Vagina (tissue), 2 donors: ENCODE results near the gene PDE11A. TPM values are rescaled to one million over a fixed set of nuclear protein-coding genes. Genes with fewer than 3 reads are reported as not detected.

Experiments used
- DNase-seq, 2 donors: peaks; one replicate each; pipeline ENCODE4 v3.0.0-alpha.2; 2017; ENCODE audit errors: extremely low spot score in 2 of 2
- H3K27ac ChIP-seq: fragments of 200-600 bp; sonication (generic); one replicate; pipeline ENCODE4 v1.5.1; 2019
- H3K27me3 ChIP-seq: fragments of 200-600 bp; sonication (generic); one replicate; pipeline ENCODE4 v1.5.1; 2019
- H3K36me3 ChIP-seq, 2 donors: fragments of 200-600 bp; sonication (generic); one replicate each; pipeline ENCODE4 v1.5.1; 2017 to 2019
- H3K4me1 ChIP-seq: fragments of 200-600 bp; sonication (generic); one replicate; pipeline ENCODE4 v1.5.1; 2019
- H3K4me3 ChIP-seq, 2 donors: fragments of 200-600 bp; sonication (generic); 1 replicate in 1 of 2; 2 replicates in 1 of 2; pipeline ENCODE4 v1.5.1; 2016 to 2019
- H3K9me3 ChIP-seq: fragments of 200-600 bp; sonication (generic); one replicate; pipeline ENCODE4 v1.5.1; 2019
- POLR2A ChIP-seq, 2 donors: fragments of 450-650 bp; IDR thresholded peaks; one replicate each; pipeline ENCODE4 v1.6.1; 2017; ENCODE audit warnings: antibody characterized with exemption in 2 of 2, mild to moderate bottlenecking in 2 of 2, moderate library complexity in 2 of 2
- POLR2AphosphoS5 ChIP-seq, 2 donors: sonication (generic); formaldehyde crosslinking; IDR thresholded peaks; one replicate each; pipeline ENCODE4 v1.9.0; 2017; ENCODE audit warnings: antibody characterized with exemption in 2 of 2, mild to moderate bottlenecking in 2 of 2, low read depth in 1 of 2; ENCODE audit not compliant: insufficient read depth in 1 of 2
- intact Hi-C: fragments of 100-400 bp; cut with DNase I; formaldehyde crosslinking; loops from one replicate; pipeline ENCODE4 v1.15.1; 2023
- total RNA-seq: library from RNA; depleted of rRNA; stranded (reverse); fragments of >200 nt; gene quantifications from one replicate; pipeline ENCODE4 v1.2.3, GENCODE V29; 2016
- TF ChIP-seq, protein P1 (sequence below), 3 experiments: fragments of 450-650 bp in 2 of 3; fragments of 200-600 bp in 1 of 3; sonication (generic) in 1 of 3; IDR thresholded peaks; one replicate each; pipeline ENCODE4 v1.5.1; 2017 to 2019; ENCODE audit warnings: antibody characterized with exemption in 3 of 3, mild to moderate bottlenecking in 2 of 3, moderate library complexity in 2 of 3

PDE11A gene
- total RNA-seq, 1 donor from 2014 or later, result 0.25 TPM

DNA sequence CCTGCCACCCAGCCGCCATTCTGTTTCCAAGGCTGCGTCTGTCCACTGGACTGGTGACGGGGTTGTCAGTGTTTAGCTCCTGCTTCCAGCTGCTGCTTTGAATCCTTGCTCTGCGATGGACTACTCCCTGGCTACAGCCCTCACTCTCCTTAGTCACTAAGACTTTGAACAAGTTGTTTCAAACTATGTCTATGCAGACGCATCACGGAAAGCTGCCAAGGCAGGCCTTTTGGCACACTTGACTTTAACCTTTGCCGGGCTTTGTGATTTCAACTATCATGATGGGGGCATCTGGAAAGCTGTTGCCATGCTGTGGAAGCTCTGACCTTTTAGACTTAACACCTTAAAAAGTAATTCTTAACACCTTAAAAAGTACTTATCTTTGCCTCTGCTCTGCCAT is 54.4 kb downstream of the PDE11A start:
- Histone ChIP-seq H3K4me1 (no peaks in the 10 kb centered on the region), H3K27ac (no peak overlapping the region), H3K4me3 (no peak overlapping the region), H3K9me3 (no peaks in the 10 kb centered on the region), H3K36me3 (no peaks in the 10 kb centered on the region), H3K27me3 (no peaks in the 10 kb centered on the region)
- no peak for DNase-seq
- TF ChIP-seq POLR2AphosphoS5 (IDR thresholded peaks at IDR 0.05; ENCODE audit: insufficient read depth in 1 of 2, low read depth in 1 of 2) (no peak), POLR2A (IDR thresholded peaks at IDR 0.05) (no peak)
- TF ChIP-seq, protein P1, sequence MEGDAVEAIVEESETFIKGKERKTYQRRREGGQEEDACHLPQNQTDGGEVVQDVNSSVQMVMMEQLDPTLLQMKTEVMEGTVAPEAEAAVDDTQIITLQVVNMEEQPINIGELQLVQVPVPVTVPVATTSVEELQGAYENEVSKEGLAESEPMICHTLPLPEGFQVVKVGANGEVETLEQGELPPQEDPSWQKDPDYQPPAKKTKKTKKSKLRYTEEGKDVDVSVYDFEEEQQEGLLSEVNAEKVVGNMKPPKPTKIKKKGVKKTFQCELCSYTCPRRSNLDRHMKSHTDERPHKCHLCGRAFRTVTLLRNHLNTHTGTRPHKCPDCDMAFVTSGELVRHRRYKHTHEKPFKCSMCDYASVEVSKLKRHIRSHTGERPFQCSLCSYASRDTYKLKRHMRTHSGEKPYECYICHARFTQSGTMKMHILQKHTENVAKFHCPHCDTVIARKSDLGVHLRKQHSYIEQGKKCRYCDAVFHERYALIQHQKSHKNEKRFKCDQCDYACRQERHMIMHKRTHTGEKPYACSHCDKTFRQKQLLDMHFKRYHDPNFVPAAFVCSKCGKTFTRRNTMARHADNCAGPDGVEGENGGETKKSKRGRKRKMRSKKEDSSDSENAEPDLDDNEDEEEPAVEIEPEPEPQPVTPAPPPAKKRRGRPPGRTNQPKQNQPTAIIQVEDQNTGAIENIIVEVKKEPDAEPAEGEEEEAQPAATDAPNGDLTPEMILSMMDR (IDR thresholded peaks at IDR 0.05), result no peak
- intact Hi-C loops, result no loop called here

DNA sequence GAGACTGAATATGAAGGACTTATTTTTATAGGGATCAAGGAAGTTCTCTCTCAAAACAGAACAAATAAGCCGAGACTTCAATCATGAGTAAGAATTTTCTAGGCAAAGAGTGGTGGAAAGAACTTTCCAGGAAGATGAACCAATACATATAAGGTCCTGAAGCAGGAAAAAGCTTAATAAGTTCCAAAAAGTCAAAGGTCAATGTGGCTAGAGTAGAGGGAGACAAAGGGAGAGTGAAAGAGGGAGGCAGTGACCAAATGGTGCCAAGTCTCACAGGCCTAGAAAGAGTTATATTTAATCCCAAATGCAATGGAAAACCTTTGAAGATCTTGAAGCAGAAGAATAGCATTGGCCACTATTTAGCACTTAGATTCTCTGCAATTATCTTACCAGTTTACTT is 56.0 kb downstream of the PDE11A start:
- Histone ChIP-seq H3K4me3 (no peak overlapping the region), H3K9me3 (no peaks in the 10 kb centered on the region), H3K36me3 (no peaks in the 10 kb centered on the region), H3K27ac (no peak overlapping the region), H3K27me3 (no peaks in the 10 kb centered on the region), H3K4me1 (no peaks in the 10 kb centered on the region)
- intact Hi-C loops, result no loop called here
- TF ChIP-seq POLR2AphosphoS5 (IDR thresholded peaks at IDR 0.05; ENCODE audit: insufficient read depth in 1 of 2, low read depth in 1 of 2), result no peak
- TF ChIP-seq POLR2A (IDR thresholded peaks at IDR 0.05), result no peak
- TF ChIP-seq, protein P1 (IDR thresholded peaks at IDR 0.05), result no peak
- DNase-seq, result no peak

DNA sequence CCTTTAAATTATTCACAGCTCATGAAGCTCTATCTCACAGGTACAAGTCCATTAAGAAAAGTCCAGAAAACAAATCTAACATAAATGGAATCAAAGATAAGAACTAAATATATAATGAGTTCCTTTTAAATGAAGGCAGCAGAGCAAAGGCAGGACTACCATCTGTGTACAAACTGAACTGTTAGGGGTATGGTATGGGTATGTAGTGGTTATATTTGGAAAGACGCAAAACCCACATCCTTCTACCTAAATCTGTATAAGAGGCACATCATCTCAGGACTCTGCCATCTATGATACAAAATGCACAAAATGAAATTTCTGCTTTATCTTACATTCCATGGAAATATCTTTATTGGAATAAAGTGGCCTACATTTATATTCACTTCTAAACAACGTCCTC is 59.9 kb downstream of the PDE11A start:
- Histone ChIP-seq H3K4me1 (no peaks in the 10 kb centered on the region), H3K27me3 (no peaks in the 10 kb centered on the region), H3K36me3 (no peaks in the 10 kb centered on the region), H3K9me3 (no peaks in the 10 kb centered on the region), H3K27ac (no peak overlapping the region), H3K4me3 (no peak overlapping the region)
- intact Hi-C loops, result no loop called here
- TF ChIP-seq POLR2A (IDR thresholded peaks at IDR 0.05), result no peak
- TF ChIP-seq, protein P1 (IDR thresholded peaks at IDR 0.05), result no peak
- no peak for TF ChIP-seq POLR2AphosphoS5 (IDR thresholded peaks at IDR 0.05; ENCODE audit: insufficient read depth in 1 of 2, low read depth in 1 of 2)
- no peak for DNase-seq

DNA sequence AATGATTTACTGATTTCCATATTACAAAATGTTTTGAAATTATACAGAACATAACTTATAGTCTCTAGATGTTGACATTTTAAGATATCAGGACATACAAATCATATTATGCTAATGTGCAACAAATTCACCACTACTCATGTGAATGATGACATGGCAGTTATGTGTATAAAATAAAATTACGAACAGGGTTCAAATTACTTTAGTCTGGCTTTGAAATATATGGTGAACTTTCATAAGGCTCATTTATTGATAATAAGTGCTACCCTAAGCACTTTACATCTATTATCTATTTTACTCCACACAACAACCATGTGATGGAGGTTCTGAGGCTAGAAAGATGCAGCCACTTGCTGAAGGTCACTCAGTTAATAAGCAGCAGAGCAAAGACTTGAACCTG is 62.8 kb downstream of the PDE11A start:
- Histone ChIP-seq H3K27ac (no peak overlapping the region), H3K36me3 (no peaks in the 10 kb centered on the region), H3K4me1 (no peaks in the 10 kb centered on the region), H3K9me3 (no peaks in the 10 kb centered on the region), H3K4me3 (no peak overlapping the region), H3K27me3 (no peaks in the 10 kb centered on the region)
- DNase-seq, result no peak
- no peak for TF ChIP-seq POLR2A (IDR thresholded peaks at IDR 0.05)
- TF ChIP-seq, protein P1 (IDR thresholded peaks at IDR 0.05), result no peak
- no peak for TF ChIP-seq POLR2AphosphoS5 (IDR thresholded peaks at IDR 0.05; ENCODE audit: insufficient read depth in 1 of 2, low read depth in 1 of 2)
- intact Hi-C loops, result no loop called here

DNA sequence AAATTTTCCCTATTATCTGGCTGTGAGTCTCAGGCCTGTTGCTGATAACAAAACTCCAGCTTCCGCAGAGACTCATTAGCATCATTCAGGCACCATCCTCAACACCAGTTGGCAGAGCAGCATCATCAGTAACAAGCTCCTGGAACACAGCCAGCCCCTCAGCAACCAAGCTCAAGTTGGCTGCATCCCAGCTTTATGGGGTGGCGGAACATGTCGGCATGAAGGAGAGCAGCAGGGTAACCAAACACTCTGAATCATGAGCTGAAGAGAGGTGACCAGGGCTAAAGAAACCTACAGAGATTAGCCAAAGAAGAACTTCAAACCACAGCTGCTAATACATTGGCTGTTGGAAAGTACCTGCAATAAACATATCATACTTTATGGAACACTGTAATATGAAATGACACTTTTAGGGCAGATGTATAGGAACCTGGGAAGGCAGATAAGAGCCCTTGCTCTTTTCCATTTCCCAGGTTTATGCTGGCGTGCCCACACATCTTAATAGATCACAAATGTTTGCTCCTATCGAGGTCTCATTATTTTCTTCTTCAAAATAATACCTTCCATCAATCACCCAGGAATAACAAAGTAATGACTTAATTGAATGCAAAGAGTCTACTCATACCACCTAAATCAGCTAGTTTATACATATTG is 63.8 kb downstream of the PDE11A start:
- no peak for DNase-seq
- Histone ChIP-seq H3K4me1 (no peaks in the 10 kb centered on the region), H3K36me3 (no peaks in the 10 kb centered on the region), H3K27ac (no peak overlapping the region), H3K27me3 (no peaks in the 10 kb centered on the region), H3K4me3 (no peak overlapping the region), H3K9me3 (no peaks in the 10 kb centered on the region)
- TF ChIP-seq POLR2AphosphoS5 (IDR thresholded peaks at IDR 0.05; ENCODE audit: insufficient read depth in 1 of 2, low read depth in 1 of 2), result no peak
- TF ChIP-seq POLR2A (IDR thresholded peaks at IDR 0.05), result no peak
- TF ChIP-seq, protein P1 (IDR thresholded peaks at IDR 0.05), result no peak
- intact Hi-C loops, result no loop called here
